ENCODE measurements around the gene ITGB3BP. TPM values are rescaled to one million over a fixed set of nuclear protein-coding genes. Genes with fewer than 3 reads are reported as not detected.

ITGB3BP gene
- total RNA-seq, 1 experiment from 2014 or later: 47.2 TPM

- Histone ChIP-seq H3K27me3 (ENCODE audit: insufficient read depth, low read length) (no peaks in the 10 kb centered on the region), H4K20me1 (ENCODE audit: control insufficient read depth, insufficient read depth, insufficient read length) (no peaks in the 10 kb centered on the region), H3K18ac (ENCODE audit: insufficient read length, low read depth, low read length) (no peak overlapping the region), H3K9me3 (ENCODE audit: control insufficient read depth, low read depth, low read length) (no peaks in the 10 kb centered on the region), H3K23ac (ENCODE audit: insufficient read length, low read depth, low read length) (no peak overlapping the region), H3T11ph (ENCODE audit: low read length) (no peak overlapping the region), H3K27ac (ENCODE audit: insufficient read length, low read depth, low read length) (peak overlapping the region; percentile 66), H2BK15ac (ENCODE audit: low read depth, low read length) (no peak overlapping the region), H2BK20ac (ENCODE audit: low read depth, low read length, poor library complexity, severe bottlenecking) (no peak overlapping the region), H3K4ac (ENCODE audit: low read depth, low read length) (no peak overlapping the region), H2BK120ac (ENCODE audit: low read depth, low read length, poor library complexity, severe bottlenecking) (no peak overlapping the region), H2AK5ac (ENCODE audit: insufficient read length, low read length) (no peak overlapping the region), H3K56ac (ENCODE audit: insufficient read length, low read depth, low read length) (no peak overlapping the region), H4K8ac (replicated peaks; ENCODE audit: insufficient read length, low read depth, low read length) (no peak overlapping the region), H4K91ac (ENCODE audit: insufficient read length, low read depth, low read length) (no peak overlapping the region), H2BK5ac (ENCODE audit: insufficient read length, low read length) (no peak overlapping the region), H3K79me2 (ENCODE audit: insufficient read depth, low read length) (no peaks in the 10 kb centered on the region), H3K14ac (ENCODE audit: insufficient read depth, low read length) (no peak overlapping the region), H2AFZ (ENCODE audit: low read length) (peak overlapping the region; percentile 97), H3K79me1 (ENCODE audit: insufficient read depth, low read depth, low read length, poor library complexity, severe bottlenecking) (no peaks in the 10 kb centered on the region), H4K5ac (ENCODE audit: insufficient read length, low read depth, low read length) (no peak overlapping the region), H3K4me2 (ENCODE audit: insufficient read depth, insufficient read length, low read length) (peak overlapping the region; percentile 79), H3K23me2 (ENCODE audit: insufficient read length, low read depth, low read length, poor library complexity, severe bottlenecking) (peaks cover 4% of the 10 kb centered on the region), H3K9ac (ENCODE audit: extremely low read depth, insufficient read length, low read length) (peak overlapping the region; percentile 71), H2BK12ac (ENCODE audit: insufficient read length, low read depth, low read length) (no peak overlapping the region), H3K4me1 (ENCODE audit: insufficient read depth, low read length) (no peaks in the 10 kb centered on the region)
- WGBS (ENCODE audit: extremely low coverage, insufficient read length, low lambda C conversion rate): no CpG with 5 or more reads among the region's 11 CpGs
- Mint-ChIP-seq H3K4me3 (peak overlapping the region; percentile 97), H3K27ac (peak overlapping the region; percentile 99; a peak in 6 of 7 replicates), H3K36me3 (ENCODE audit: insufficient read depth in 1 of 3, low read depth in 3 of 3) (no peaks in the 10 kb centered on the region), H3K9me3 (no peaks in the 10 kb centered on the region), H3K27me3 (ENCODE audit: low read depth) (no peaks in the 10 kb centered on the region), H3K4me1 (peaks cover 15 to 21% of the 10 kb centered on the region in 2 experiments)
- no peak for TF ChIP-seq CTCF (conservative IDR thresholded peaks at IDR 0.05)
- DNase-seq: no peak
Observed at GRCh38 chr1:63523738-63524137, 713 bp upstream of the ITGB3BP start.

Data from H9 (cell line).